Measurements from ENCODE around the gene SULF2.

Gene SULF2

GRCh38 chr20:47696856-47697255 is 88.4 kb downstream of the SULF2 start:
- no peak for TF ChIP-seq YY1 (IDR thresholded peaks at IDR 0.05; ENCODE audit: low read depth)
- no peak for TF ChIP-seq TAF1 (IDR thresholded peaks at IDR 0.05; ENCODE audit: low read depth)
- no peak for TF ChIP-seq RAD21 (IDR thresholded peaks at IDR 0.05; ENCODE audit: low read depth)
- TF ChIP-seq, protein P1, sequence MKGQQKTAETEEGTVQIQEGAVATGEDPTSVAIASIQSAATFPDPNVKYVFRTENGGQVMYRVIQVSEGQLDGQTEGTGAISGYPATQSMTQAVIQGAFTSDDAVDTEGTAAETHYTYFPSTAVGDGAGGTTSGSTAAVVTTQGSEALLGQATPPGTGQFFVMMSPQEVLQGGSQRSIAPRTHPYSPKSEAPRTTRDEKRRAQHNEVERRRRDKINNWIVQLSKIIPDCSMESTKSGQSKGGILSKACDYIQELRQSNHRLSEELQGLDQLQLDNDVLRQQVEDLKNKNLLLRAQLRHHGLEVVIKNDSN (IDR thresholded peaks at IDR 0.05): no peak
- TF ChIP-seq ZBTB7A (IDR thresholded peaks at IDR 0.05; ENCODE audit: low read depth): no peak
- no peak for TF ChIP-seq CEBPB (IDR thresholded peaks at IDR 0.05)
- TF ChIP-seq TCF12 (IDR thresholded peaks at IDR 0.05; ENCODE audit: low read depth): no peak
- TF ChIP-seq, protein P2, sequence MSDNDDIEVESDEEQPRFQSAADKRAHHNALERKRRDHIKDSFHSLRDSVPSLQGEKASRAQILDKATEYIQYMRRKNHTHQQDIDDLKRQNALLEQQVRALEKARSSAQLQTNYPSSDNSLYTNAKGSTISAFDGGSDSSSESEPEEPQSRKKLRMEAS (IDR thresholded peaks at IDR 0.05): no peak
- TF ChIP-seq EP300 (IDR thresholded peaks at IDR 0.05; ENCODE audit: borderline replicate concordance): no peak
- no peak for TF ChIP-seq TEAD4 (IDR thresholded peaks at IDR 0.05)
- no peak for TF ChIP-seq EGR1 (IDR thresholded peaks at IDR 0.05)
- TF ChIP-seq CREB1 (IDR thresholded peaks at IDR 0.05; ENCODE audit: low read depth): no peak
- TF ChIP-seq NFIC (IDR thresholded peaks at IDR 0.05): no peak
- TF ChIP-seq, protein P3, sequence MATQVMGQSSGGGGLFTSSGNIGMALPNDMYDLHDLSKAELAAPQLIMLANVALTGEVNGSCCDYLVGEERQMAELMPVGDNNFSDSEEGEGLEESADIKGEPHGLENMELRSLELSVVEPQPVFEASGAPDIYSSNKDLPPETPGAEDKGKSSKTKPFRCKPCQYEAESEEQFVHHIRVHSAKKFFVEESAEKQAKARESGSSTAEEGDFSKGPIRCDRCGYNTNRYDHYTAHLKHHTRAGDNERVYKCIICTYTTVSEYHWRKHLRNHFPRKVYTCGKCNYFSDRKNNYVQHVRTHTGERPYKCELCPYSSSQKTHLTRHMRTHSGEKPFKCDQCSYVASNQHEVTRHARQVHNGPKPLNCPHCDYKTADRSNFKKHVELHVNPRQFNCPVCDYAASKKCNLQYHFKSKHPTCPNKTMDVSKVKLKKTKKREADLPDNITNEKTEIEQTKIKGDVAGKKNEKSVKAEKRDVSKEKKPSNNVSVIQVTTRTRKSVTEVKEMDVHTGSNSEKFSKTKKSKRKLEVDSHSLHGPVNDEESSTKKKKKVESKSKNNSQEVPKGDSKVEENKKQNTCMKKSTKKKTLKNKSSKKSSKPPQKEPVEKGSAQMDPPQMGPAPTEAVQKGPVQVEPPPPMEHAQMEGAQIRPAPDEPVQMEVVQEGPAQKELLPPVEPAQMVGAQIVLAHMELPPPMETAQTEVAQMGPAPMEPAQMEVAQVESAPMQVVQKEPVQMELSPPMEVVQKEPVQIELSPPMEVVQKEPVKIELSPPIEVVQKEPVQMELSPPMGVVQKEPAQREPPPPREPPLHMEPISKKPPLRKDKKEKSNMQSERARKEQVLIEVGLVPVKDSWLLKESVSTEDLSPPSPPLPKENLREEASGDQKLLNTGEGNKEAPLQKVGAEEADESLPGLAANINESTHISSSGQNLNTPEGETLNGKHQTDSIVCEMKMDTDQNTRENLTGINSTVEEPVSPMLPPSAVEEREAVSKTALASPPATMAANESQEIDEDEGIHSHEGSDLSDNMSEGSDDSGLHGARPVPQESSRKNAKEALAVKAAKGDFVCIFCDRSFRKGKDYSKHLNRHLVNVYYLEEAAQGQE (IDR thresholded peaks at IDR 0.05; ENCODE audit: low read depth): no peak
- no peak for TF ChIP-seq FOXM1 (IDR thresholded peaks at IDR 0.05; ENCODE audit: borderline replicate concordance, low read depth)

DNA sequence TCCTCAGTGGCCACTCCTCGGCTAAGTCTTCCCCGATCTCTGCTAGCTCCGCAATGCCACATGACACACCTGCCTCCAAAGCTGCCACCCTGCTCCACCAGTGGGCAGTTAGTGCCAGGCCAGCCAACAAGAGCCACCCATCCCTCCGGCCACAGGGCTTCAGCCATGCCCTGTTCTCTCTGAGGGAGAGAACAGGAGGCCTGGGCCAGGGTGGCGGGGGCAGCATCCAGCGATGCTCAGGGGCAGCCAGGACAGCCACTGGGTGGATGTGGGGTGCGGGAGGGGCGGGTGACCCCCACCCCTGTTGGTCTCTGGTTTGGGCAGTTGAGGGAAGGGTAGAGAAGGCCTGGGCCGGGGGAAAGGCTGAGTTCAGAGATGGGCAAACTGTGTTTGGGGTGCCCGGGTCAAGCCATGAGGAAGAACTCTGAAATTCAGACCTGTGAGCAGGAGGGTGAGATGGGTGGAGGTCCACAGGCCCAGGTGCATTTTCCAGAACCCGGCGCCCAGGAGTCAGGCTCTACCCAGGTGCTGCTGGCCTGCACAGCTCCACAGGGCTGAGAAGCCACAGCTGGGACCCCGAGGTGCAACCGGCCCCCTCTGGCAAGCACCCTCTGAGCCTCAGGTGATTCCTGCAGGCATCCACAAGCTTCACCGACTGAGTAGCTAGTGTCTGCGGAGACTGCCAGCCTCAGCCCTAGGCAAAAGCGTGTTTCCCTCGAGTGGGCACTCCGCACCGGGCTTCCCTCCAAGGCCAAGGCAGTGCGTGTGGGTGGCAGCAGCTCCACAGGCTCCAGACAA is 91.1 kb downstream of the SULF2 start:
- TF ChIP-seq TCF12 (IDR thresholded peaks at IDR 0.05; ENCODE audit: low read depth): no peak
- TF ChIP-seq EP300 (IDR thresholded peaks at IDR 0.05; ENCODE audit: borderline replicate concordance): no peak
- no peak for TF ChIP-seq TAF1 (IDR thresholded peaks at IDR 0.05; ENCODE audit: low read depth)
- no peak for TF ChIP-seq FOXM1 (IDR thresholded peaks at IDR 0.05; ENCODE audit: borderline replicate concordance, low read depth)
- TF ChIP-seq CREB1 (IDR thresholded peaks at IDR 0.05; ENCODE audit: low read depth): no peak
- TF ChIP-seq EGR1 (IDR thresholded peaks at IDR 0.05): no peak
- TF ChIP-seq, protein P3 (IDR thresholded peaks at IDR 0.05; ENCODE audit: low read depth): no peak
- no peak for TF ChIP-seq ZBTB7A (IDR thresholded peaks at IDR 0.05; ENCODE audit: low read depth)
- TF ChIP-seq TEAD4 (IDR thresholded peaks at IDR 0.05): no peak
- TF ChIP-seq, protein P2 (IDR thresholded peaks at IDR 0.05): no peak
- no peak for TF ChIP-seq CEBPB (IDR thresholded peaks at IDR 0.05)
- TF ChIP-seq, protein P1 (IDR thresholded peaks at IDR 0.05): no peak
- TF ChIP-seq YY1 (IDR thresholded peaks at IDR 0.05; ENCODE audit: low read depth): no peak
- TF ChIP-seq RAD21 (IDR thresholded peaks at IDR 0.05; ENCODE audit: low read depth): no peak
- TF ChIP-seq NFIC (IDR thresholded peaks at IDR 0.05): no peak

- TF ChIP-seq TEAD4 (IDR thresholded peaks at IDR 0.05): no peak
- TF ChIP-seq CEBPB (IDR thresholded peaks at IDR 0.05): no peak
- no peak for TF ChIP-seq TCF12 (IDR thresholded peaks at IDR 0.05; ENCODE audit: low read depth)
- no peak for TF ChIP-seq EGR1 (IDR thresholded peaks at IDR 0.05)
Observed at GRCh38 chr20:47691625-47692024, 93.7 kb downstream of the SULF2 start.

- TF ChIP-seq, protein P1 (IDR thresholded peaks at IDR 0.05): no peak
- TF ChIP-seq CEBPB (IDR thresholded peaks at IDR 0.05) (no peak), ZBTB7A (IDR thresholded peaks at IDR 0.05; ENCODE audit: low read depth) (no peak), TCF12 (IDR thresholded peaks at IDR 0.05; ENCODE audit: low read depth) (no peak), FOXM1 (IDR thresholded peaks at IDR 0.05; ENCODE audit: borderline replicate concordance, low read depth) (no peak), CREB1 (IDR thresholded peaks at IDR 0.05; ENCODE audit: low read depth) (no peak), RAD21 (IDR thresholded peaks at IDR 0.05; ENCODE audit: low read depth) (no peak), EP300 (IDR thresholded peaks at IDR 0.05; ENCODE audit: borderline replicate concordance) (no peak), EGR1 (IDR thresholded peaks at IDR 0.05) (no peak), YY1 (IDR thresholded peaks at IDR 0.05; ENCODE audit: low read depth) (no peak), TEAD4 (IDR thresholded peaks at IDR 0.05) (no peak), TAF1 (IDR thresholded peaks at IDR 0.05; ENCODE audit: low read depth) (no peak), NFIC (IDR thresholded peaks at IDR 0.05) (no peak)
- TF ChIP-seq, protein P2 (IDR thresholded peaks at IDR 0.05): no peak
- TF ChIP-seq, protein P3 (IDR thresholded peaks at IDR 0.05; ENCODE audit: low read depth): no peak
Observed at GRCh38 chr20:47689731-47690130, 95.5 kb downstream of the SULF2 start.
